ENCODE measurements around the gene RALGAPA1. TPM values are rescaled to one million over a fixed set of nuclear protein-coding genes. Genes with fewer than 3 reads are reported as not detected.

RALGAPA1 gene
- total and polyA plus RNA-seq, 2 donors (not counting 1 experiment from before 2014, with no cell fraction given), result 7.2 to 34.5 TPM

GRCh38 chr14:35534873-35535482 lies 274.1 kb downstream of the RALGAPA1 start:
- Histone ChIP-seq H3K27ac (ENCODE audit: insufficient read depth, low read length) (no peak overlapping the region), H4K20me1 (ENCODE audit: control insufficient read depth, extremely low read depth, insufficient read depth, low read length) (no peaks in the 10 kb centered on the region), H3K4me2 (ENCODE audit: extremely low read depth, insufficient read depth, low read length) (peak overlapping the region; percentile 71), H3K4me1 (ENCODE audit: control insufficient read depth, extremely low read depth, insufficient read depth, low read length) (peaks cover 4% of the 10 kb centered on the region), H3K79me2 (ENCODE audit: control insufficient read depth, insufficient read depth, low read length) (no peaks in the 10 kb centered on the region), H3K9me3 (ENCODE audit: control insufficient read depth, insufficient read depth, low read depth, low read length) (no peaks in the 10 kb centered on the region), H2AFZ (ENCODE audit: low read length) (no peak overlapping the region), H3K4me3 (replicated peaks in 1 of 4; ENCODE audit: control extremely low read depth in 1 of 4, insufficient read depth in 1 of 4, low read depth in 3 of 4, low read length in 4 of 4) (peak overlapping the region in 3 of 4 experiments; percentile 3 to 15 (median 7)), H3K27me3 (ENCODE audit: control insufficient read depth, insufficient read depth, low read length) (peaks cover 31% of the 10 kb centered on the region), H3K9ac (ENCODE audit: insufficient read depth, low read length) (no peak overlapping the region), H3K36me3 (ENCODE audit: control insufficient read depth, insufficient read depth, low read length) (no peaks in the 10 kb centered on the region)
- peak; percentile 61 to 63 for DNase-seq (ENCODE audit: low read depth in 2 of 2)
- TF ChIP-seq EZH2 (IDR thresholded peaks at IDR 0.05; ENCODE audit: low read length, missing control alignments) (peak; percentile 89), CTCF (conservative IDR thresholded peaks at IDR 0.05 in 1 of 2, IDR thresholded peaks at IDR 0.05 in 1 of 2; ENCODE audit: low read depth in 1 of 2, low read length in 2 of 2) (no peak)

- H4K20me1 ChIP-seq (ENCODE audit: control insufficient read depth, extremely low read depth, insufficient read depth, low read length), result no peaks in the 10 kb centered on the region
- TF ChIP-seq CTCF (conservative IDR thresholded peaks at IDR 0.05 in 1 of 2, IDR thresholded peaks at IDR 0.05 in 1 of 2; ENCODE audit: low read depth in 1 of 2, low read length in 2 of 2) (peak in 1 of 2 donors; percentile 10), EZH2 (IDR thresholded peaks at IDR 0.05; ENCODE audit: low read length, missing control alignments) (no peak)
- H3K79me2 ChIP-seq (ENCODE audit: control insufficient read depth, insufficient read depth, low read length), result no peaks in the 10 kb centered on the region
- no peaks in the 10 kb centered on the region for H3K9me3 ChIP-seq (ENCODE audit: control insufficient read depth, insufficient read depth, low read depth, low read length)
- H3K4me1 ChIP-seq (ENCODE audit: control insufficient read depth, extremely low read depth, insufficient read depth, low read length), result peaks cover 4% of the 10 kb centered on the region
- no peak overlapping the region for H3K27ac ChIP-seq (ENCODE audit: insufficient read depth, low read length)
- DNase-seq (ENCODE audit: low read depth in 2 of 2), result peak in 1 of 2 donors; percentile 4
- no peaks in the 10 kb centered on the region for H3K36me3 ChIP-seq (ENCODE audit: control insufficient read depth, insufficient read depth, low read length)
- H3K9ac ChIP-seq (ENCODE audit: insufficient read depth, low read length), result no peak overlapping the region
- peak overlapping the region; percentile 51 to 62 (median 54) for H3K4me3 ChIP-seq (replicated peaks in 1 of 4; ENCODE audit: control extremely low read depth in 1 of 4, insufficient read depth in 1 of 4, low read depth in 3 of 4, low read length in 4 of 4)
- no peak overlapping the region for H2AFZ ChIP-seq (ENCODE audit: low read length)
- peak overlapping the region; percentile 97 for H3K4me2 ChIP-seq (ENCODE audit: extremely low read depth, insufficient read depth, low read length)
- H3K27me3 ChIP-seq (ENCODE audit: control insufficient read depth, insufficient read depth, low read length), result peaks cover 31% of the 10 kb centered on the region
Measured at GRCh38 chr14:35534208-35534872, 274.8 kb downstream of the RALGAPA1 start.

- peak within 1 kb of the TSS; percentile 97 for H3K4me2 ChIP-seq (ENCODE audit: extremely low read depth, insufficient read depth, low read length)
- peaks cover 4% of the 10 kb centered on the region for H3K4me1 ChIP-seq (ENCODE audit: control insufficient read depth, extremely low read depth, insufficient read depth, low read length)
- no peaks in the 10 kb centered on the region for H3K36me3 ChIP-seq (ENCODE audit: control insufficient read depth, insufficient read depth, low read length)
- H3K4me3 ChIP-seq (replicated peaks in 1 of 4; ENCODE audit: control extremely low read depth in 1 of 4, insufficient read depth in 1 of 4, low read depth in 3 of 4, low read length in 4 of 4), result peak within 1 kb of the TSS; percentile 51 to 62 (median 54)
- peak within 1 kb of the TSS; percentile 71 for H2AFZ ChIP-seq (ENCODE audit: low read length)
- H3K9ac ChIP-seq (ENCODE audit: insufficient read depth, low read length), result no peak within 1 kb of the TSS
- H3K27me3 ChIP-seq (ENCODE audit: control insufficient read depth, insufficient read depth, low read length), result peaks cover 34% of the 10 kb centered on the region
- no peaks in the 10 kb centered on the region for H3K79me2 ChIP-seq (ENCODE audit: control insufficient read depth, insufficient read depth, low read length)
- H3K9me3 ChIP-seq (ENCODE audit: control insufficient read depth, insufficient read depth, low read depth, low read length), result no peaks in the 10 kb centered on the region
- TF ChIP-seq EZH2 (IDR thresholded peaks at IDR 0.05; ENCODE audit: low read length, missing control alignments) (peak; percentile 95), CTCF (conservative IDR thresholded peaks at IDR 0.05 in 1 of 2, IDR thresholded peaks at IDR 0.05 in 1 of 2; ENCODE audit: low read depth in 1 of 2, low read length in 2 of 2) (no peak)
- no peak within 1 kb of the TSS for H3K27ac ChIP-seq (ENCODE audit: insufficient read depth, low read length)
- H4K20me1 ChIP-seq (ENCODE audit: control insufficient read depth, extremely low read depth, insufficient read depth, low read length), result no peaks in the 10 kb centered on the region
- peak; percentile 33 to 45 for DNase-seq (ENCODE audit: low read depth in 2 of 2)
Measured at GRCh38 chr14:35533357-35534207, 275.5 kb downstream of the RALGAPA1 start, which contains the start of gene INSM2. Gene INSM2, plus strand, starts transcription at chr14:35534164. Its CDS starts 89 bp downstream, at chr14:35534253.

Measured in fibroblast of lung (primary cell).